ENCODE results near the gene IFNG-AS1.
A peak's percentile ranks its signal among the peaks of the same experiment; 100 is the strongest.

The IFNG-AS1 gene

DNA sequence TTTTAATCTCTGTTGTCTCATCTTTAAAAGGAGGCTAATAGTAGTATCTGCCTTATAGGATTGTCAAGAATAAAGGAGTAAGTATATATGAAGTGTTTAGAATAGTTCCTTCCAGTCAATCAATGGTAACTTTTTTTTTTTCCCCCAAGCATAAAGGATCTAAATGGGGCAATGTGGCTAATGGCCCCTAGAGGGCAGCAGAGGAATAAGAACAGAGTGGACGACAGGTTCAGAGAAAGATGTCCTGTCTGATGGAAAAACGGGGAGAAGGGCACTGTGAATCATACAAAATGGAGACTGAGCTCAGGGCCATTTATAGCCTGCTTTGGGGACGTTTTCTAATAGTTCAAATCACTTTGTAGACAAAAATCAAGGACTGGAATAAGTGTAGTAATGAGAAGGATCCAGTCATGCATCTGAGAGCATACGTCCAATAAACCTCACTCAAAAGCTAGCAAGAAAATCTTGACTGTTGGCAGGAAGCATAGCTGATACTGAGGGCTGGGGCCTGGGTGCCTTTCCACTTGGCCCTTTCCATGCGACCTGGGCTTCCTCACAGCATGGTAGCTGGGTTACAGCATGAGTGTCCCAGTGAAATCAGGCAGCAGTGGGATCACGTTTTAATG, 51.3 kb downstream of the IFNG-AS1 start:
- Histone ChIP-seq H4K20me1 (ENCODE audit: insufficient read depth, low read length) (no peaks in the 10 kb centered on the region), H3K4me1 (ENCODE audit: insufficient read depth, low read length, severe bottlenecking) (peaks cover 4% of the 10 kb centered on the region), H3K9me2 (ENCODE audit: low read depth, low read length) (no peaks in the 10 kb centered on the region), H2AFZ (ENCODE audit: low read length) (no peak overlapping the region), H3F3A (ENCODE audit: insufficient read depth, low read length) (no peaks in the 10 kb centered on the region), H3K27ac (ENCODE audit: low read depth, low read length, poor library complexity, severe bottlenecking) (no peak overlapping the region), H3K9ac (ENCODE audit: low read length) (no peak overlapping the region), H3K27me3 (ENCODE audit: insufficient read depth, low read length) (no peaks in the 10 kb centered on the region), H3K4me2 (ENCODE audit: low read length) (no peak overlapping the region), H3K79me2 (ENCODE audit: insufficient read depth, low read length) (no peaks in the 10 kb centered on the region), H3K36me3 (ENCODE audit: insufficient read depth, low read length) (no peaks in the 10 kb centered on the region), H3K9me3 (ENCODE audit: low read length) (no peaks in the 10 kb centered on the region), H3K4me3 (ENCODE audit: low read depth, low read length, poor library complexity, severe bottlenecking) (no peak overlapping the region)
- no peak for TF ChIP-seq EZH2 (IDR thresholded peaks at IDR 0.05; ENCODE audit: borderline replicate concordance, low read length)
- TF ChIP-seq, protein P1, sequence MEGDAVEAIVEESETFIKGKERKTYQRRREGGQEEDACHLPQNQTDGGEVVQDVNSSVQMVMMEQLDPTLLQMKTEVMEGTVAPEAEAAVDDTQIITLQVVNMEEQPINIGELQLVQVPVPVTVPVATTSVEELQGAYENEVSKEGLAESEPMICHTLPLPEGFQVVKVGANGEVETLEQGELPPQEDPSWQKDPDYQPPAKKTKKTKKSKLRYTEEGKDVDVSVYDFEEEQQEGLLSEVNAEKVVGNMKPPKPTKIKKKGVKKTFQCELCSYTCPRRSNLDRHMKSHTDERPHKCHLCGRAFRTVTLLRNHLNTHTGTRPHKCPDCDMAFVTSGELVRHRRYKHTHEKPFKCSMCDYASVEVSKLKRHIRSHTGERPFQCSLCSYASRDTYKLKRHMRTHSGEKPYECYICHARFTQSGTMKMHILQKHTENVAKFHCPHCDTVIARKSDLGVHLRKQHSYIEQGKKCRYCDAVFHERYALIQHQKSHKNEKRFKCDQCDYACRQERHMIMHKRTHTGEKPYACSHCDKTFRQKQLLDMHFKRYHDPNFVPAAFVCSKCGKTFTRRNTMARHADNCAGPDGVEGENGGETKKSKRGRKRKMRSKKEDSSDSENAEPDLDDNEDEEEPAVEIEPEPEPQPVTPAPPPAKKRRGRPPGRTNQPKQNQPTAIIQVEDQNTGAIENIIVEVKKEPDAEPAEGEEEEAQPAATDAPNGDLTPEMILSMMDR (IDR thresholded peaks at IDR 0.05; ENCODE audit: low read length) = peak; percentile 95

DNA sequence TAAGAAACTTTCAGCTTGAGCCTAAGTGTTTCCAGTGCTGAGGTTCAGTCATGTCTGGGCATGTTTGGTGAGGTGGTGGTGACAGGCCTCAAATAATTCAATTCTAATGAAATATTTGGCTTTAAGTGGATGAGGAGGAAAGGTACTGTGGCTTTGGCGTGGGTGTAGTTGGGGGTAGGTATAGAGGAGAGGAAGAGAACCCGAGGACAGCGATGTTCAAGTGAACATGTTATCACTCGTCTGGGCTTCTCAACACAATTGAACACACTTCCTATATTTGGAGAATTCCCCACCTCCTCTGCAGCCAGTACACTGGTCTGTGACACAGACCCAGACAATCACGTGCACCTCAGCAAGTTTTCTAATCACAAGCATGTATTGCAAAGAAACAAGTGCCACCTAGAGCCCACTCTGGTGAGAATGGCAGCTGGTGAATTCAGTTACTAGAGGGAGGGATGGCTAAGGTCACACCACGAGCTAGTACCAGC, 53.0 kb downstream of the IFNG-AS1 start:
- no peaks in the 10 kb centered on the region for H3K9me3 ChIP-seq (ENCODE audit: low read length)
- no peaks in the 10 kb centered on the region for H3K36me3 ChIP-seq (ENCODE audit: insufficient read depth, low read length)
- H3K27ac ChIP-seq (ENCODE audit: low read depth, low read length, poor library complexity, severe bottlenecking) = no peak overlapping the region
- no peak overlapping the region; the same call in 1 of the 2 replicates for H3K4me2 ChIP-seq (ENCODE audit: low read length)
- no peaks in the 10 kb centered on the region for H4K20me1 ChIP-seq (ENCODE audit: insufficient read depth, low read length)
- H3K4me1 ChIP-seq (ENCODE audit: insufficient read depth, low read length, severe bottlenecking) = peaks cover 4% of the 10 kb centered on the region
- no peaks in the 10 kb centered on the region for H3K9me2 ChIP-seq (ENCODE audit: low read depth, low read length)
- H3K79me2 ChIP-seq (ENCODE audit: insufficient read depth, low read length) = no peaks in the 10 kb centered on the region
- TF ChIP-seq, protein P1 (IDR thresholded peaks at IDR 0.05; ENCODE audit: low read length) = peak; percentile 35; the same call in 1 of the 2 replicates
- TF ChIP-seq EZH2 (IDR thresholded peaks at IDR 0.05; ENCODE audit: borderline replicate concordance, low read length) = no peak
- no peaks in the 10 kb centered on the region for H3F3A ChIP-seq (ENCODE audit: insufficient read depth, low read length)
- H3K4me3 ChIP-seq (ENCODE audit: low read depth, low read length, poor library complexity, severe bottlenecking) = no peak overlapping the region
- no peak overlapping the region for H3K9ac ChIP-seq (ENCODE audit: low read length)
- H2AFZ ChIP-seq (ENCODE audit: low read length) = no peak overlapping the region
- H3K27me3 ChIP-seq (ENCODE audit: insufficient read depth, low read length) = no peaks in the 10 kb centered on the region

DNA sequence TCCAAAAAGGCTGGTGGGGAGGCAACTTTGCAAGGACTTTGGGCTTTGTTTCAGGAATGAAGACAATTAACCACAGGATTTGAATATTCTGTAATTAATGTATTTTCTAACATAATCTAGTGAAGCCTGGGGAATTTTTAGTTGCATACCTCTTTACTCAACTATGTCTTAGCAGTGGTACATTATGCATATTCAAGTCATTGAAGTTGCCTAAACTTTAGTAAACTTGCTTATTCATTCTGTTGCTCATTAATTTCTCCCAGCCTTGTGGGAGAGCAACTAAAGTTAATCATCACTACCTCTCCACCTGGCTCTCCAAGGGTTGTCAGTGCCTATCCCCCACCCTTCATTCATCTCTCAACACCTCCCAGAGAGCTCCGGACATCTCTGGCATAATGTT, 54.2 kb downstream of the IFNG-AS1 start:
- peaks cover 4% of the 10 kb centered on the region for H3K4me1 ChIP-seq (ENCODE audit: insufficient read depth, low read length, severe bottlenecking)
- no peaks in the 10 kb centered on the region for H3K9me3 ChIP-seq (ENCODE audit: low read length)
- no peaks in the 10 kb centered on the region for H3K79me2 ChIP-seq (ENCODE audit: insufficient read depth, low read length)
- H3K4me3 ChIP-seq (ENCODE audit: low read depth, low read length, poor library complexity, severe bottlenecking) = no peak overlapping the region
- no peak overlapping the region for H2AFZ ChIP-seq (ENCODE audit: low read length)
- H3F3A ChIP-seq (ENCODE audit: insufficient read depth, low read length) = no peaks in the 10 kb centered on the region
- TF ChIP-seq EZH2 (IDR thresholded peaks at IDR 0.05; ENCODE audit: borderline replicate concordance, low read length) = no peak
- TF ChIP-seq, protein P1 (IDR thresholded peaks at IDR 0.05; ENCODE audit: low read length) = no peak
- H3K27me3 ChIP-seq (ENCODE audit: insufficient read depth, low read length) = no peaks in the 10 kb centered on the region
- H4K20me1 ChIP-seq (ENCODE audit: insufficient read depth, low read length) = no peaks in the 10 kb centered on the region
- H3K9me2 ChIP-seq (ENCODE audit: low read depth, low read length) = no peaks in the 10 kb centered on the region
- no peak overlapping the region for H3K27ac ChIP-seq (ENCODE audit: low read depth, low read length, poor library complexity, severe bottlenecking)
- no peak overlapping the region for H3K4me2 ChIP-seq (ENCODE audit: low read length)
- H3K9ac ChIP-seq (ENCODE audit: low read length) = no peak overlapping the region
- H3K36me3 ChIP-seq (ENCODE audit: insufficient read depth, low read length) = no peaks in the 10 kb centered on the region

All from OCI-LY1 (cell line).